Measurements from ENCODE around the gene FXYD7. TPM values are rescaled to one million over a fixed set of nuclear protein-coding genes. Genes with fewer than 3 reads are reported as not detected.

Gene FXYD7
- total and polyA plus RNA-seq, 9 of the 15 experiments (the other 6 are each of a cell fraction or from before 2014, with no cell fraction given), result 0.10 to 0.80 (median 0.31) TPM; not detected in 3

DNA sequence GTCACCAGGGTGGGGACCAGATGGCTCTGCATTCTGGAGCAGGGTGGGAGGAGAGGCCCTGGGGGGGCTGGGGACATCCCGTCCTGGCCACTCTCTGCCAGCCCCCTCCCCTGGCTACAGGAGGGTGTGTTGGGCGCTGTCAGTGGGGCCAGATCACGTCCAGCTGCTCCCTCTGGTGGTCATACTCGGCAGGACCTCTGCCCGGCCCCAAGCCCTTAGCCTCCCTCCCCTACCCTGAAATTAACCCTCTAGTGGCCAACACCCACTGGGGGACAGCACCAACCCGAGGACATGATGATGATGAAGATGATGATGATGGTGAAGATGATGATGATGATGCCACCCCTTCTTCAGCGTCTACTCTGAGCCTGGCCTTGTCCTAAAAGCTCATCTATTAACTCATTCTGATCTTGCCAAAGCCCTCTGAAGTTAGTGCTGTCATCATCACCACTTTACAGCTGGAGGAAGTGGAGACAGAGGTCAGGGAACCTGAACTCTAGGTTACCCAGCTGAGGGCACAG is 7.6 kb upstream of the FXYD7 start (continued):
- TF ChIP-seq, protein P1, sequence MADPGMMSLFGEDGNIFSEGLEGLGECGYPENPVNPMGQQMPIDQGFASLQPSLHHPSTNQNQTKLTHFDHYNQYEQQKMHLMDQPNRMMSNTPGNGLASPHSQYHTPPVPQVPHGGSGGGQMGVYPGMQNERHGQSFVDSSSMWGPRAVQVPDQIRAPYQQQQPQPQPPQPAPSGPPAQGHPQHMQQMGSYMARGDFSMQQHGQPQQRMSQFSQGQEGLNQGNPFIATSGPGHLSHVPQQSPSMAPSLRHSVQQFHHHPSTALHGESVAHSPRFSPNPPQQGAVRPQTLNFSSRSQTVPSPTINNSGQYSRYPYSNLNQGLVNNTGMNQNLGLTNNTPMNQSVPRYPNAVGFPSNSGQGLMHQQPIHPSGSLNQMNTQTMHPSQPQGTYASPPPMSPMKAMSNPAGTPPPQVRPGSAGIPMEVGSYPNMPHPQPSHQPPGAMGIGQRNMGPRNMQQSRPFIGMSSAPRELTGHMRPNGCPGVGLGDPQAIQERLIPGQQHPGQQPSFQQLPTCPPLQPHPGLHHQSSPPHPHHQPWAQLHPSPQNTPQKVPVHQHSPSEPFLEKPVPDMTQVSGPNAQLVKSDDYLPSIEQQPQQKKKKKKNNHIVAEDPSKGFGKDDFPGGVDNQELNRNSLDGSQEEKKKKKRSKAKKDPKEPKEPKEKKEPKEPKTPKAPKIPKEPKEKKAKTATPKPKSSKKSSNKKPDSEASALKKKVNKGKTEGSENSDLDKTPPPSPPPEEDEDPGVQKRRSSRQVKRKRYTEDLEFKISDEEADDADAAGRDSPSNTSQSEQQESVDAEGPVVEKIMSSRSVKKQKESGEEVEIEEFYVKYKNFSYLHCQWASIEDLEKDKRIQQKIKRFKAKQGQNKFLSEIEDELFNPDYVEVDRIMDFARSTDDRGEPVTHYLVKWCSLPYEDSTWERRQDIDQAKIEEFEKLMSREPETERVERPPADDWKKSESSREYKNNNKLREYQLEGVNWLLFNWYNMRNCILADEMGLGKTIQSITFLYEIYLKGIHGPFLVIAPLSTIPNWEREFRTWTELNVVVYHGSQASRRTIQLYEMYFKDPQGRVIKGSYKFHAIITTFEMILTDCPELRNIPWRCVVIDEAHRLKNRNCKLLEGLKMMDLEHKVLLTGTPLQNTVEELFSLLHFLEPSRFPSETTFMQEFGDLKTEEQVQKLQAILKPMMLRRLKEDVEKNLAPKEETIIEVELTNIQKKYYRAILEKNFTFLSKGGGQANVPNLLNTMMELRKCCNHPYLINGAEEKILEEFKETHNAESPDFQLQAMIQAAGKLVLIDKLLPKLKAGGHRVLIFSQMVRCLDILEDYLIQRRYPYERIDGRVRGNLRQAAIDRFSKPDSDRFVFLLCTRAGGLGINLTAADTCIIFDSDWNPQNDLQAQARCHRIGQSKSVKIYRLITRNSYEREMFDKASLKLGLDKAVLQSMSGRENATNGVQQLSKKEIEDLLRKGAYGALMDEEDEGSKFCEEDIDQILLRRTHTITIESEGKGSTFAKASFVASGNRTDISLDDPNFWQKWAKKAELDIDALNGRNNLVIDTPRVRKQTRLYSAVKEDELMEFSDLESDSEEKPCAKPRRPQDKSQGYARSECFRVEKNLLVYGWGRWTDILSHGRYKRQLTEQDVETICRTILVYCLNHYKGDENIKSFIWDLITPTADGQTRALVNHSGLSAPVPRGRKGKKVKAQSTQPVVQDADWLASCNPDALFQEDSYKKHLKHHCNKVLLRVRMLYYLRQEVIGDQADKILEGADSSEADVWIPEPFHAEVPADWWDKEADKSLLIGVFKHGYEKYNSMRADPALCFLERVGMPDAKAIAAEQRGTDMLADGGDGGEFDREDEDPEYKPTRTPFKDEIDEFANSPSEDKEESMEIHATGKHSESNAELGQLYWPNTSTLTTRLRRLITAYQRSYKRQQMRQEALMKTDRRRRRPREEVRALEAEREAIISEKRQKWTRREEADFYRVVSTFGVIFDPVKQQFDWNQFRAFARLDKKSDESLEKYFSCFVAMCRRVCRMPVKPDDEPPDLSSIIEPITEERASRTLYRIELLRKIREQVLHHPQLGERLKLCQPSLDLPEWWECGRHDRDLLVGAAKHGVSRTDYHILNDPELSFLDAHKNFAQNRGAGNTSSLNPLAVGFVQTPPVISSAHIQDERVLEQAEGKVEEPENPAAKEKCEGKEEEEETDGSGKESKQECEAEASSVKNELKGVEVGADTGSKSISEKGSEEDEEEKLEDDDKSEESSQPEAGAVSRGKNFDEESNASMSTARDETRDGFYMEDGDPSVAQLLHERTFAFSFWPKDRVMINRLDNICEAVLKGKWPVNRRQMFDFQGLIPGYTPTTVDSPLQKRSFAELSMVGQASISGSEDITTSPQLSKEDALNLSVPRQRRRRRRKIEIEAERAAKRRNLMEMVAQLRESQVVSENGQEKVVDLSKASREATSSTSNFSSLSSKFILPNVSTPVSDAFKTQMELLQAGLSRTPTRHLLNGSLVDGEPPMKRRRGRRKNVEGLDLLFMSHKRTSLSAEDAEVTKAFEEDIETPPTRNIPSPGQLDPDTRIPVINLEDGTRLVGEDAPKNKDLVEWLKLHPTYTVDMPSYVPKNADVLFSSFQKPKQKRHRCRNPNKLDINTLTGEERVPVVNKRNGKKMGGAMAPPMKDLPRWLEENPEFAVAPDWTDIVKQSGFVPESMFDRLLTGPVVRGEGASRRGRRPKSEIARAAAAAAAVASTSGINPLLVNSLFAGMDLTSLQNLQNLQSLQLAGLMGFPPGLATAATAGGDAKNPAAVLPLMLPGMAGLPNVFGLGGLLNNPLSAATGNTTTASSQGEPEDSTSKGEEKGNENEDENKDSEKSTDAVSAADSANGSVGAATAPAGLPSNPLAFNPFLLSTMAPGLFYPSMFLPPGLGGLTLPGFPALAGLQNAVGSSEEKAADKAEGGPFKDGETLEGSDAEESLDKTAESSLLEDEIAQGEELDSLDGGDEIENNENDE (IDR thresholded peaks at IDR 0.05; ENCODE audit: low read depth, low read length), result no peak
- TF ChIP-seq RBBP5 (IDR thresholded peaks at IDR 0.05; ENCODE audit: borderline replicate concordance, insufficient read depth, low read length, poor library complexity, severe bottlenecking), result no peak
- no peak for TF ChIP-seq PYGO2 (tag; IDR thresholded peaks at IDR 0.05)
- peak; percentile 80 to 93 for TF ChIP-seq MAZ (CRISPR knock-in tag; conservative IDR thresholded peaks at IDR 0.05 in 1 of 2, IDR thresholded peaks at IDR 0.05 in 1 of 2)
